Pancreas (tissue), 10 donors: ENCODE data around the gene HMOX1. TPM values are rescaled to one million over a fixed set of nuclear protein-coding genes. Genes with fewer than 3 reads are reported as not detected.
A peak's percentile ranks its signal among the peaks of the same experiment; 100 is the strongest.

ENCODE experiments used
- ATAC-seq, 4 donors: fragments of 200-7000 bp; cut with Tn5 transposase; one replicate each; pipeline versions ENCODE4 v1.8.0 to v1.9.1; 2020; ENCODE audit warnings: mild to moderate bottlenecking in 4 of 4, moderate library complexity in 4 of 4
- DNase-seq, 6 donors: peaks; one replicate each; pipeline ENCODE4 v3.0.0-alpha.2; 2020
- FAIRE-seq: peaks from 2 replicates; lab custom pipeline; 2012; peaks lifted over from hg19 to GRCh38; lab: Jason Lieb, UNC
- H3K27ac ChIP-seq, 4 donors: fragments of 200-600 bp; sonication (generic); 1 replicate in 3 of 4; 2 replicates in 1 of 4; pipeline versions ENCODE4 v1.5.0 to v1.8.0; 2020
- H3K27me3 ChIP-seq, 4 donors: fragments of 200-600 bp; one replicate each; pipeline ENCODE4 v1.8.0; 2021
- H3K36me3 ChIP-seq, 3 donors: fragments of 200-600 bp; sonication (generic) in 1 of 3; one replicate each; pipeline versions ENCODE4 v1.5.0 to v1.8.0; 2020 to 2021
- H3K4me1 ChIP-seq, 3 donors: fragments of 200-600 bp; one replicate each; pipeline ENCODE4 v1.8.0; 2021
- H3K4me3 ChIP-seq, 4 donors: fragments of 200-600 bp; sonication (generic) in 2 of 4; one replicate each; pipeline versions ENCODE4 v1.5.0 to v1.8.0; 2020 to 2021
- H3K9me3 ChIP-seq, 4 donors: fragments of 200-600 bp; one replicate each; pipeline ENCODE4 v1.8.0; 2021
- CTCF ChIP-seq, 4 donors: fragments of 200-600 bp; sonication (generic) in 3 of 4; IDR thresholded peaks; one replicate each; pipeline versions ENCODE4 v1.5.0 to v1.8.0; 2021; ENCODE audit warnings: antibody characterized with exemption in 4 of 4
- WGBS, 2 donors: extraction: QIAGEN DNeasy Blood & Tissue Kit; methylation state at CpG; one replicate each; pipeline ENCODE4 v1.1.7; 2013; 5-methylcytosine and 5-hydroxymethylcytosine counted together
- intact Hi-C, 3 donors: fragments of 100-400 bp; cut with DNase I; formaldehyde crosslinking; loops; one replicate each; pipeline versions ENCODE4 v1.11.1 to v1.14.2; 2022
- polyA plus RNA-seq, 2 donors: library from polyadenylated mRNA; stranded (reverse); fragments of 200-250 nt; gene quantifications; one replicate each; pipeline ENCODE4 v1.2.3, GENCODE V29; 2013
- total RNA-seq, 6 donors: library from RNA; stranded (reverse); fragmentation: NEBNext Ultra II Directional in 4 of 6; extraction: Animal tissue kit (Norgen Biotek cat#: 25700) in 4 of 6; gene quantifications; one replicate each; pipeline versions ENCODE4 v1.2.1 to v1.2.4, GENCODE V29; 2021 to 2023
- donor health status: healthy with polysubstance abuse.
- donor health status: DM: no; HTN: no; CAD: no; lungs with moderate emphysema.
- donor health status: DM: no; HTN: no; CAD: no.
- donor health status: control.
- donor health status: control.
- donor health status: Bipolar disorder and iron deficiency.
- donor health status: DM: yes; HTN: yes; CAD: no.
- donor health status: DM: no; HTN: no; CAD: no.
- donor health status: DM: no; HTN: no; CAD: no.
- donor health status: DM: yes; HTN: yes; CAD: no.

Gene HMOX1
- total and polyA plus RNA-seq, 8 donors: 1.8 to 15.9 (median 4.3) TPM

- 85 to 87% methylated on average over 5 of the region's 5 CpGs for WGBS, 2 donors
- Histone ChIP-seq H3K27ac (no peak overlapping the region), H3K4me3 (no peak overlapping the region), H3K27me3 (no peaks in the 10 kb centered on the region), H3K9me3 (no peaks in the 10 kb centered on the region), H3K36me3 (no peaks in the 10 kb centered on the region), H3K4me1 (peaks cover 0 to 4% (median 0%) of the 10 kb centered on the region in 3 donors)
- no peak for ATAC-seq
- no peak for FAIRE-seq
- no peak for DNase-seq
- intact Hi-C loops: loop anchor here in 1 of 3 donors (5.0 kb wide), 1 partner anchor 161 kb away; no protein-coding TSS in a partner anchor
- TF ChIP-seq CTCF (IDR thresholded peaks at IDR 0.05): no peak
Observed at GRCh38 chr22:35426801-35427140, 45.9 kb downstream of the HMOX1 start.

GRCh38 chr22:35430897-35431322 is 50.0 kb downstream of the HMOX1 start:
- peak; percentile 93 to 99 (median 98) for ATAC-seq
- peak; percentile 95 to 99 (median 96) for TF ChIP-seq CTCF (IDR thresholded peaks at IDR 0.05)
- DNase-seq: peak; percentile 84 to 98 (median 90)
- peaks cover 0 to 4% (median 0%) of the 10 kb centered on the region in 3 donors for H3K4me1 ChIP-seq
- H3K36me3 ChIP-seq: no peaks in the 10 kb centered on the region
- 8 to 11% methylated on average over 14 of the region's 14 CpGs for WGBS, 2 donors
- H3K27ac ChIP-seq: peak overlapping the region in 2 of 4 donors; percentile 60 to 62
- H3K9me3 ChIP-seq: no peaks in the 10 kb centered on the region
- no peak overlapping the region for H3K4me3 ChIP-seq
- peak; percentile 84 for FAIRE-seq
- intact Hi-C loops: loop anchor here in 1 of 3 donors (5.0 kb wide), 2 partner anchors 151 to 191 kb away; no protein-coding TSS in a partner anchor
- no peaks in the 10 kb centered on the region for H3K27me3 ChIP-seq

- Histone ChIP-seq H3K4me3 (no peak overlapping the region), H3K9me3 (no peaks in the 10 kb centered on the region), H3K4me1 (peaks cover 0 to 4% (median 0%) of the 10 kb centered on the region in 3 donors), H3K36me3 (no peaks in the 10 kb centered on the region), H3K27me3 (no peaks in the 10 kb centered on the region), H3K27ac (peak overlapping the region in 2 of 4 donors; percentile 60 to 62)
- ATAC-seq (no peak), DNase-seq (no peak), FAIRE-seq (no peak)
- TF ChIP-seq CTCF (IDR thresholded peaks at IDR 0.05): no peak
- intact Hi-C loops: loop anchor here in 1 of 3 donors (5.0 kb wide), 2 partner anchors 151 to 191 kb away; no protein-coding TSS in a partner anchor
- WGBS, 2 donors: 86 to 92% methylated on average over 12 of the region's 12 CpGs
Observed at GRCh38 chr22:35431483-35432227, 50.8 kb downstream of the HMOX1 start.

- Histone ChIP-seq H3K27ac (no peak overlapping the region), H3K27me3 (no peaks in the 10 kb centered on the region), H3K4me1 (peaks cover 0 to 4% (median 0%) of the 10 kb centered on the region in 3 donors), H3K4me3 (no peak overlapping the region), H3K9me3 (no peaks in the 10 kb centered on the region), H3K36me3 (no peaks in the 10 kb centered on the region)
- DNase-seq (no peak), FAIRE-seq (no peak), ATAC-seq (no peak)
- intact Hi-C loops: loop anchor here in 1 of 3 donors (5.0 kb wide), 2 partner anchors 150 to 190 kb away; no protein-coding TSS in a partner anchor
- no peak for TF ChIP-seq CTCF (IDR thresholded peaks at IDR 0.05)
- 95 to 96% methylated on average over 13 of the region's 13 CpGs for WGBS, 2 donors
Observed at GRCh38 chr22:35432228-35432905, 51.5 kb downstream of the HMOX1 start.
